Neural progenitor cell (in vitro differentiated cells): ENCODE measurements around the gene RNF220.

ENCODE experiments used
- CTCF ChIP-seq: fragments of 200-600 bp; sonication (generic); IDR thresholded peaks from 2 replicates; pipeline ENCODE4 v1.5.1; 2017; ENCODE audit warnings: antibody characterized with exemption, mild to moderate bottlenecking
- EZH2 ChIP-seq: fragments of 200-600 bp; sonication (generic); IDR thresholded peaks from 2 replicates; pipeline ENCODE4 v1.6.1; 2017; ENCODE audit warnings: antibody characterized with exemption, mild to moderate bottlenecking, moderate library complexity
- EZH2phosphoT487 ChIP-seq: fragments of 200-600 bp; sonication (generic); IDR thresholded peaks from 2 replicates; pipeline ENCODE4 v1.6.1; 2017; ENCODE audit warnings: antibody characterized with exemption

DNA sequence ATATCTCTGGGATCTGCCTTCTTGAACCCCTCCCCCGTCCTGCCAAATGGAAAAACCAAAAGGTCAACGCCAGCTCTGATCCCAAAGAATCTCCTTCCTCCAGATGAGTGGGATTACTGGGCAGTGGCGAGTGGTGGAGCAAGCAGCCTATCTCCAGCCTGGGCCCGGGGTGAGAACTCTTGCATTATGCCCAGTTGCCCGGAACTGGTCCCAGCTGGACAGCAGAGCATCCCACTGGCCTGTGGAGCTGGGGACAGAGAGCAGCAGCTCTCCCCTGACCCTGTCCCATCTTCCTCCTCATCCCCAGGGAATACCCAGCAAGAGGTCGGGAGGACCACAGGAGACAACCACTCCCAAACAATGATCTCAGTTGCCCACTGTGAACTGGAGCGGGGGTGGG, 138.7 kb downstream of the RNF220 start:
- TF ChIP-seq CTCF = no peak
- TF ChIP-seq EZH2 = no peak
- no peak for TF ChIP-seq EZH2phosphoT487
